GM19023 (cell line): ENCODE measurements around the gene GSTO1.
"Not testable (repeated sequence)": the region's sequence is repeated elsewhere in the genome, so short reads cannot be mapped to it uniquely, and the experiment has no call there.

ENCODE experiments used
- ATAC-seq: cut with Tn5 transposase; IDR thresholded peaks from one replicate; pipeline ENCODE4 v1.9.1; 2021; ENCODE audit warnings: mild to moderate bottlenecking, moderate library complexity; ENCODE audit not compliant: unreplicated experiment

Gene GSTO1

GRCh38 chr10:104254493-104255310 lies at the start of gene GSTO1:
TSS of gene GSTO1 (plus strand) at chr10:104254892. CDS start at chr10:104254929, 37 bp downstream.
- ATAC-seq = peak; percentile 78

- ATAC-seq = no peak
These were observed 46.0 kb upstream of the GSTO1 start for GRCh38 chr10:104208730-104209129.

GRCh38 chr10:104209575-104210198 lies 45.0 kb upstream of the GSTO1 start:
- ATAC-seq = no peak

GRCh38 chr10:104216631-104217030 lies 38.1 kb upstream of the GSTO1 start:
- no peak for ATAC-seq

GRCh38 chr10:104218751-104219150 lies 35.9 kb upstream of the GSTO1 start:
- no peak for ATAC-seq

- no peak for ATAC-seq
These were observed 34.2 kb upstream of the GSTO1 start for GRCh38 chr10:104220522-104220921.

- no peak for ATAC-seq
These were observed 31.4 kb upstream of the GSTO1 start for GRCh38 chr10:104223304-104223703.

GRCh38 chr10:104230490-104230889 lies 24.2 kb upstream of the GSTO1 start:
- no peak for ATAC-seq

GRCh38 chr10:104231784-104232612 lies 22.7 kb upstream of the GSTO1 start, which contains the start of gene CFAP43:
TSS of gene CFAP43 (minus strand) at chr10:104232364. CDS start at chr10:104232246, 118 bp downstream.
- ATAC-seq = peak; percentile 100

- no peak for ATAC-seq
These were observed 22.0 kb upstream of the GSTO1 start for GRCh38 chr10:104232613-104233102.

GRCh38 chr10:104233817-104234216 lies 20.9 kb upstream of the GSTO1 start:
- ATAC-seq = no peak

- ATAC-seq = no peak
These were observed 19.8 kb upstream of the GSTO1 start for GRCh38 chr10:104234934-104235333.

GRCh38 chr10:104235801-104236200 lies 18.9 kb upstream of the GSTO1 start:
- ATAC-seq = no peak

GRCh38 chr10:104240078-104240477 lies 14.6 kb upstream of the GSTO1 start:
- no peak for ATAC-seq

GRCh38 chr10:104242545-104242944 lies 12.1 kb upstream of the GSTO1 start:
- no peak for ATAC-seq

- ATAC-seq = not testable (repeated sequence)
These were observed 11.7 kb upstream of the GSTO1 start for GRCh38 chr10:104243009-104243408.

GRCh38 chr10:104243512-104243911 lies 11.2 kb upstream of the GSTO1 start:
- ATAC-seq = no peak

- ATAC-seq = no peak
These were observed 9.5 kb upstream of the GSTO1 start for GRCh38 chr10:104245066-104245632.

- no peak for ATAC-seq
These were observed 7.7 kb upstream of the GSTO1 start for GRCh38 chr10:104246976-104247375.

GRCh38 chr10:104247513-104248146 lies 7.1 kb upstream of the GSTO1 start:
- ATAC-seq = no peak
